ENCODE results near the gene APBA2.
"Not testable (repeated sequence)": the region's sequence is repeated elsewhere in the genome, so short reads cannot be mapped to it uniquely, and the experiment has no call there.

The APBA2 gene

GRCh38 chr15:28998511-28998910 lies 112.7 kb downstream of the APBA2 start:
- no peak for DNase-seq (ENCODE audit: low read depth in 2 of 2)

- no peak for DNase-seq (ENCODE audit: low read depth in 2 of 2)
These were observed 117.5 kb downstream of the APBA2 start for GRCh38 chr15:29003191-29003839.

- no peak for DNase-seq (ENCODE audit: low read depth in 2 of 2)
These were observed 118.1 kb downstream of the APBA2 start for GRCh38 chr15:29003840-29004233.

GRCh38 chr15:29005931-29006330 lies 120.2 kb downstream of the APBA2 start:
- no peak for DNase-seq (ENCODE audit: low read depth in 2 of 2)

- DNase-seq (ENCODE audit: low read depth in 2 of 2) = no peak
These were observed 123.1 kb downstream of the APBA2 start for GRCh38 chr15:29008846-29009245.

GRCh38 chr15:29012097-29012496 lies 126.3 kb downstream of the APBA2 start:
- DNase-seq (ENCODE audit: low read depth in 2 of 2) = no peak

- DNase-seq (ENCODE audit: low read depth in 2 of 2) = no peak
These were observed 128.7 kb downstream of the APBA2 start for GRCh38 chr15:29014493-29014892.

GRCh38 chr15:29016518-29016917 lies 130.7 kb downstream of the APBA2 start:
- no peak for DNase-seq (ENCODE audit: low read depth in 2 of 2)

- no peak for DNase-seq (ENCODE audit: low read depth in 2 of 2)
These were observed 132.5 kb downstream of the APBA2 start for GRCh38 chr15:29018120-29018805.

GRCh38 chr15:29018995-29019976 lies 133.5 kb downstream of the APBA2 start:
- DNase-seq (ENCODE audit: low read depth in 2 of 2) = no peak

- DNase-seq (ENCODE audit: low read depth in 2 of 2) = no peak
These were observed 136.1 kb downstream of the APBA2 start for GRCh38 chr15:29021857-29022256.

GRCh38 chr15:29024662-29025061 lies 138.9 kb downstream of the APBA2 start:
- DNase-seq (ENCODE audit: low read depth in 2 of 2) = no peak

- not testable (repeated sequence) for DNase-seq (ENCODE audit: low read depth in 2 of 2)
These were observed 139.6 kb downstream of the APBA2 start for GRCh38 chr15:29025411-29025810.

GRCh38 chr15:29028158-29028557 lies 142.4 kb downstream of the APBA2 start:
- DNase-seq (ENCODE audit: low read depth in 2 of 2) = not testable (repeated sequence)

GRCh38 chr15:29029651-29030195 lies 143.9 kb downstream of the APBA2 start:
- no peak for DNase-seq (ENCODE audit: low read depth in 2 of 2)

GRCh38 chr15:29031502-29032228 lies 145.9 kb downstream of the APBA2 start:
- no peak for DNase-seq (ENCODE audit: low read depth in 2 of 2)

- DNase-seq (ENCODE audit: low read depth in 2 of 2) = no peak
These were observed 146.5 kb downstream of the APBA2 start for GRCh38 chr15:29032229-29032625.

- DNase-seq (ENCODE audit: low read depth in 2 of 2) = no peak
These were observed 147.0 kb downstream of the APBA2 start for GRCh38 chr15:29032751-29033150.

- DNase-seq (ENCODE audit: low read depth in 2 of 2) = no peak
These were observed 148.4 kb downstream of the APBA2 start for GRCh38 chr15:29034151-29034550.

- no peak for DNase-seq (ENCODE audit: low read depth in 2 of 2)
These were observed 149.0 kb downstream of the APBA2 start for GRCh38 chr15:29034593-29035335.

Measured in stimulated activated CD4-positive, alpha-beta T cell treated with anti-CD3 and anti-CD28 coated beads, Interleukin-15, amount 100 ng/mL, for 48 hours (primary cell).